Measurements from ENCODE around the gene LRP1B.

The LRP1B gene

DNA sequence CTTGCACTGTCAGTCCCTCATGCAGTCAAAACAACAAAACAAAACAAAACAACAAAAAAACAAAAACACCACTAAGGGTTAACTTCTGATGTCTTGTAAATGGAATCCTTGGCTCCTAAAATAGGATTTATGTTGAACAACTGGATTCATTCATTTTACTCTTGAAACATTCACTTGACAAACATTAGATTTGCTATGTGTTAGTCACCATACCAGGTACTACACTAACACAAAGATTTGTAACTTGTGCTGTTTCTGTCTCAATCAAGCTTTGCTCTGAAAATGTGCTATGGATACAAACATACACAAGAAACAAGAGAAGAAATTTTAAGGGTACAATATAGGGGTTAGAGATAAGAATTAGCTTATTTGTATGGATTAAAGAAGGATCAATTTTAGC, 812.8 kb downstream of the LRP1B start:
- no peak overlapping the region for H3K9ac ChIP-seq (ENCODE audit: low read depth in 1 of 2, low read length in 2 of 2)
- no peak overlapping the region for H3K4me3 ChIP-seq (ENCODE audit: low read depth in 1 of 2, low read length in 2 of 2)
- no peak overlapping the region for H3K27ac ChIP-seq (ENCODE audit: low read depth, low read length)
- no peaks in the 10 kb centered on the region for H3K36me3 ChIP-seq (ENCODE audit: control insufficient read depth in 1 of 2, insufficient read depth in 2 of 2, low read length in 2 of 2)
- no peaks in the 10 kb centered on the region for H3K27me3 ChIP-seq (ENCODE audit: control insufficient read depth in 1 of 2, insufficient read depth in 2 of 2, low read length in 2 of 2)
- no peaks in the 10 kb centered on the region for H3K4me1 ChIP-seq (ENCODE audit: control insufficient read depth in 1 of 2, insufficient read depth in 2 of 2, low read length in 2 of 2)
- H3K9me3 ChIP-seq (ENCODE audit: control insufficient read depth in 1 of 2, low read length in 2 of 2) = no peaks in the 10 kb centered on the region

GRCh38 chr2:141316606-141317005, 814.2 kb downstream of the LRP1B start:
- no peak overlapping the region for H3K9ac ChIP-seq (ENCODE audit: low read depth in 1 of 2, low read length in 2 of 2)
- H3K9me3 ChIP-seq (ENCODE audit: control insufficient read depth in 1 of 2, low read length in 2 of 2) = no peaks in the 10 kb centered on the region
- H3K36me3 ChIP-seq (ENCODE audit: control insufficient read depth in 1 of 2, insufficient read depth in 2 of 2, low read length in 2 of 2) = no peaks in the 10 kb centered on the region
- no peak overlapping the region for H3K4me3 ChIP-seq (ENCODE audit: low read depth in 1 of 2, low read length in 2 of 2)
- H3K27ac ChIP-seq (ENCODE audit: low read depth, low read length) = no peak overlapping the region
- H3K4me1 ChIP-seq (ENCODE audit: control insufficient read depth in 1 of 2, insufficient read depth in 2 of 2, low read length in 2 of 2) = no peaks in the 10 kb centered on the region
- H3K27me3 ChIP-seq (ENCODE audit: control insufficient read depth in 1 of 2, insufficient read depth in 2 of 2, low read length in 2 of 2) = no peaks in the 10 kb centered on the region

DNA sequence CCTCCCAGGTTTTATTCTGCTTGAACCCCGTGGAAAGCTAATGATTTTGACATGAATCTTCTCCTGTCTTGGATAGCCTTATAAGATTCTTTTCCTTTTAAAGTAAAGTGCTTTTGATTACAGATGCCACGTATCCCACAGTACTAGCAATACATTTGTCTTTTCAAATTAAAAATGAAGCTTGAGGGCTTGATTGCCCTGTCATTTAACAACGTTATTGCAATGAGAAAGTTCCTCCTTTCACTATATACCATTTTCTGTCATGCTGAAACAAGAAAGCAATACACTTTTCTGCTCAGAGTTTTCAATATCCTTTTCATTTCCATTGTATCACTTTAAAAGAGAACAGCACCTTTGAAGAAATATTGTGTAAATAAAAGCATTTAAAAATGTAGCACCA, 814.7 kb downstream of the LRP1B start:
- Histone ChIP-seq H3K27me3 (ENCODE audit: control insufficient read depth in 1 of 2, insufficient read depth in 2 of 2, low read length in 2 of 2) (no peaks in the 10 kb centered on the region), H3K27ac (ENCODE audit: low read depth, low read length) (no peak overlapping the region), H3K4me1 (ENCODE audit: control insufficient read depth in 1 of 2, insufficient read depth in 2 of 2, low read length in 2 of 2) (no peaks in the 10 kb centered on the region), H3K4me3 (ENCODE audit: low read depth in 1 of 2, low read length in 2 of 2) (no peak overlapping the region), H3K9me3 (ENCODE audit: control insufficient read depth in 1 of 2, low read length in 2 of 2) (no peaks in the 10 kb centered on the region), H3K9ac (ENCODE audit: low read depth in 1 of 2, low read length in 2 of 2) (no peak overlapping the region), H3K36me3 (ENCODE audit: control insufficient read depth in 1 of 2, insufficient read depth in 2 of 2, low read length in 2 of 2) (no peaks in the 10 kb centered on the region)

- Histone ChIP-seq H3K27me3 (ENCODE audit: control insufficient read depth in 1 of 2, insufficient read depth in 2 of 2, low read length in 2 of 2) (no peaks in the 10 kb centered on the region), H3K4me1 (ENCODE audit: control insufficient read depth in 1 of 2, insufficient read depth in 2 of 2, low read length in 2 of 2) (no peaks in the 10 kb centered on the region), H3K4me3 (ENCODE audit: low read depth in 1 of 2, low read length in 2 of 2) (no peak overlapping the region), H3K36me3 (ENCODE audit: control insufficient read depth in 1 of 2, insufficient read depth in 2 of 2, low read length in 2 of 2) (no peaks in the 10 kb centered on the region), H3K27ac (ENCODE audit: low read depth, low read length) (no peak overlapping the region), H3K9ac (ENCODE audit: low read depth in 1 of 2, low read length in 2 of 2) (no peak overlapping the region), H3K9me3 (ENCODE audit: control insufficient read depth in 1 of 2, low read length in 2 of 2) (peaks cover 0 to 2% of the 10 kb centered on the region in 2 donors)
Observed at GRCh38 chr2:141313972-141314371, 816.8 kb downstream of the LRP1B start.

DNA sequence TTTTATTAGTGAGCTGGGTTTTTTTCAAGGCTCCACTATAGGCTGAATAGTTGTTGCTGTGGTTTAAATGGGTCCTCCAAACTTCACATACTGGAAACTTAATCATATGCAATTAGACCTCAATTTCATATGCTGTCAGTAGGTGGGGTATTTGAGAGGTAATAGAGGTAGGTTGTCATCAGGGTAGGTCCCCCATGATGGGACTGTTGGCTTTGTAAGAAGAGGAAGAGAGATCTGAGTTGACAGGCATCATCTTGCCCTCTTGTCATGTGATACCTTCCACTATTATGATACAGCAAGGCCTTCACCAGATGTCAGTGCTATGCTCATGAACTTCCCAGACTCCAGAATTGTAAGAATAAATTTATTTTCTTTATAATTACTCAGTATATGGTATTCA, 819.4 kb downstream of the LRP1B start:
- no peaks in the 10 kb centered on the region for H3K36me3 ChIP-seq (ENCODE audit: control insufficient read depth in 1 of 2, insufficient read depth in 2 of 2, low read length in 2 of 2)
- no peak overlapping the region for H3K9ac ChIP-seq (ENCODE audit: low read depth in 1 of 2, low read length in 2 of 2)
- H3K27ac ChIP-seq (ENCODE audit: low read depth, low read length) = no peak overlapping the region
- peaks cover 0 to 6% of the 10 kb centered on the region in 2 donors for H3K9me3 ChIP-seq (ENCODE audit: control insufficient read depth in 1 of 2, low read length in 2 of 2)
- no peak overlapping the region for H3K4me3 ChIP-seq (ENCODE audit: low read depth in 1 of 2, low read length in 2 of 2)
- H3K27me3 ChIP-seq (ENCODE audit: control insufficient read depth in 1 of 2, insufficient read depth in 2 of 2, low read length in 2 of 2) = no peaks in the 10 kb centered on the region
- no peaks in the 10 kb centered on the region for H3K4me1 ChIP-seq (ENCODE audit: control insufficient read depth in 1 of 2, insufficient read depth in 2 of 2, low read length in 2 of 2)

- no peak overlapping the region for H3K9ac ChIP-seq (ENCODE audit: low read depth in 1 of 2, low read length in 2 of 2)
- H3K27me3 ChIP-seq (ENCODE audit: control insufficient read depth in 1 of 2, insufficient read depth in 2 of 2, low read length in 2 of 2) = no peaks in the 10 kb centered on the region
- peaks cover 5 to 6% of the 10 kb centered on the region in 2 donors for H3K9me3 ChIP-seq (ENCODE audit: control insufficient read depth in 1 of 2, low read length in 2 of 2)
- H3K4me1 ChIP-seq (ENCODE audit: control insufficient read depth in 1 of 2, insufficient read depth in 2 of 2, low read length in 2 of 2) = no peaks in the 10 kb centered on the region
- H3K27ac ChIP-seq (ENCODE audit: low read depth, low read length) = no peak overlapping the region
- H3K36me3 ChIP-seq (ENCODE audit: control insufficient read depth in 1 of 2, insufficient read depth in 2 of 2, low read length in 2 of 2) = no peaks in the 10 kb centered on the region
- H3K4me3 ChIP-seq (ENCODE audit: low read depth in 1 of 2, low read length in 2 of 2) = no peak overlapping the region
Observed at GRCh38 chr2:141306368-141306767, 824.4 kb downstream of the LRP1B start.

- Histone ChIP-seq H3K27ac (ENCODE audit: low read depth, low read length) (no peak overlapping the region), H3K9me3 (ENCODE audit: control insufficient read depth in 1 of 2, low read length in 2 of 2) (peaks cover 0 to 5% of the 10 kb centered on the region in 2 donors), H3K27me3 (ENCODE audit: control insufficient read depth in 1 of 2, insufficient read depth in 2 of 2, low read length in 2 of 2) (no peaks in the 10 kb centered on the region), H3K4me3 (ENCODE audit: low read depth in 1 of 2, low read length in 2 of 2) (no peak overlapping the region), H3K36me3 (ENCODE audit: control insufficient read depth in 1 of 2, insufficient read depth in 2 of 2, low read length in 2 of 2) (no peaks in the 10 kb centered on the region), H3K4me1 (ENCODE audit: control insufficient read depth in 1 of 2, insufficient read depth in 2 of 2, low read length in 2 of 2) (no peaks in the 10 kb centered on the region), H3K9ac (ENCODE audit: low read depth in 1 of 2, low read length in 2 of 2) (no peak overlapping the region)
Observed at GRCh38 chr2:141301551-141301950, 829.3 kb downstream of the LRP1B start.

DNA sequence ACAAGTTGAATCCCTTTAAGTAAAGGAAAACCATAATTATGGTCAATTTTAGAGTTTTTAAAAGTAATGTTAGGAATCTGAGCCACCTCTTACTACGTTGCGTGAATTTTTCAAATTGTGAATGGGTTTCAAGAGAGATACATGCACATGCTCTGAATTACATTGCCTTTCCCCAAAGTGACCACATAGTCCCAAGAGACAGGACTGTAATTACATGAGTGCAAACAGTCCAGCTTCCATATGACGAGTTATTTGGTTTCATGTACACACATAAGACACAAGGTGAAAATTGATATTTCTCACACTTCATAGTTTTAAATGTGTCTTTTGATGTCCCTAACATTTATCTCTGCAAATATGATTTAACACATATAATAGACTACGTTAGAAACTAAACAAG, 850.8 kb downstream of the LRP1B start:
- Histone ChIP-seq H3K27ac (ENCODE audit: low read depth, low read length) (no peak overlapping the region), H3K4me3 (ENCODE audit: low read depth in 1 of 2, low read length in 2 of 2) (no peak overlapping the region), H3K4me1 (ENCODE audit: control insufficient read depth in 1 of 2, insufficient read depth in 2 of 2, low read length in 2 of 2) (no peaks in the 10 kb centered on the region), H3K9ac (ENCODE audit: low read depth in 1 of 2, low read length in 2 of 2) (no peak overlapping the region), H3K27me3 (ENCODE audit: control insufficient read depth in 1 of 2, insufficient read depth in 2 of 2, low read length in 2 of 2) (no peaks in the 10 kb centered on the region), H3K36me3 (ENCODE audit: control insufficient read depth in 1 of 2, insufficient read depth in 2 of 2, low read length in 2 of 2) (no peaks in the 10 kb centered on the region), H3K9me3 (ENCODE audit: control insufficient read depth in 1 of 2, low read length in 2 of 2) (no peaks in the 10 kb centered on the region)

- Histone ChIP-seq H3K4me3 (ENCODE audit: low read depth in 1 of 2, low read length in 2 of 2) (no peak overlapping the region), H3K9ac (ENCODE audit: low read depth in 1 of 2, low read length in 2 of 2) (no peak overlapping the region), H3K4me1 (ENCODE audit: control insufficient read depth in 1 of 2, insufficient read depth in 2 of 2, low read length in 2 of 2) (no peaks in the 10 kb centered on the region), H3K9me3 (ENCODE audit: control insufficient read depth in 1 of 2, low read length in 2 of 2) (no peaks in the 10 kb centered on the region), H3K36me3 (ENCODE audit: control insufficient read depth in 1 of 2, insufficient read depth in 2 of 2, low read length in 2 of 2) (no peaks in the 10 kb centered on the region), H3K27ac (ENCODE audit: low read depth, low read length) (no peak overlapping the region), H3K27me3 (ENCODE audit: control insufficient read depth in 1 of 2, insufficient read depth in 2 of 2, low read length in 2 of 2) (no peaks in the 10 kb centered on the region)
Observed at GRCh38 chr2:141271346-141271745, 859.5 kb downstream of the LRP1B start.

DNA sequence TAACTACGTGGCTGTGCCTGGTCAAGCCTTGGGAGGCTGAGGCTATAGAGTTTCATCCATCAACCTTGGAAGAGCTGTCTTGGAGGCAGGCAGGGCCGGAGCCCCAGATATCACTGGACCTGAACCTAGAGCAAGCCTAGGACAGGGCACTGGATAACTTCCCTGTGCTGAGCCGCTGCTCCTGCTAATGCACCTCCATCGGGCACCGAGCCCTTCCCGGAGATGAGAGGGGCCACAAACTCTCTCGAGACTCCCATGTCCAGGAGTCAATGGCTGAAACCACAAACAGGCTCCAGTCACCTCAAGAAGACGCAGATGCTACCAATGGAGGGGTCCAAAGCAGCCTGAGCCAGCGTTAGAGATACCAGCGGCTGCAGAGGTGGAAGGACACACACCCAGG, 866.0 kb downstream of the LRP1B start:
- Histone ChIP-seq H3K9ac (ENCODE audit: low read depth in 1 of 2, low read length in 2 of 2) (no peak overlapping the region), H3K9me3 (ENCODE audit: control insufficient read depth in 1 of 2, low read length in 2 of 2) (peaks cover 0 to 3% of the 10 kb centered on the region in 2 donors), H3K36me3 (ENCODE audit: control insufficient read depth in 1 of 2, insufficient read depth in 2 of 2, low read length in 2 of 2) (no peaks in the 10 kb centered on the region), H3K4me1 (ENCODE audit: control insufficient read depth in 1 of 2, insufficient read depth in 2 of 2, low read length in 2 of 2) (no peaks in the 10 kb centered on the region), H3K27me3 (ENCODE audit: control insufficient read depth in 1 of 2, insufficient read depth in 2 of 2, low read length in 2 of 2) (no peaks in the 10 kb centered on the region), H3K4me3 (ENCODE audit: low read depth in 1 of 2, low read length in 2 of 2) (no peak overlapping the region), H3K27ac (ENCODE audit: low read depth, low read length) (no peak overlapping the region)

- Histone ChIP-seq H3K9ac (ENCODE audit: low read depth in 1 of 2, low read length in 2 of 2) (no peak overlapping the region), H3K4me1 (ENCODE audit: control insufficient read depth in 1 of 2, insufficient read depth in 2 of 2, low read length in 2 of 2) (no peaks in the 10 kb centered on the region), H3K9me3 (ENCODE audit: control insufficient read depth in 1 of 2, low read length in 2 of 2) (peaks cover 0 to 6% of the 10 kb centered on the region in 2 donors), H3K4me3 (ENCODE audit: low read depth in 1 of 2, low read length in 2 of 2) (no peak overlapping the region), H3K27me3 (ENCODE audit: control insufficient read depth in 1 of 2, insufficient read depth in 2 of 2, low read length in 2 of 2) (no peaks in the 10 kb centered on the region), H3K27ac (ENCODE audit: low read depth, low read length) (no peak overlapping the region), H3K36me3 (ENCODE audit: control insufficient read depth in 1 of 2, insufficient read depth in 2 of 2, low read length in 2 of 2) (no peaks in the 10 kb centered on the region)
Observed at GRCh38 chr2:141260911-141261310, 869.9 kb downstream of the LRP1B start.

Measured in duodenal mucosa (tissue), 2 donors.